Neural progenitor cell (in vitro differentiated cells): ENCODE data around the gene ZNF658.
"Not testable (repeated sequence)": the region's sequence is repeated elsewhere in the genome, so short reads cannot be mapped to it uniquely, and the experiment has no call there.

Experiments
- CTCF ChIP-seq: fragments of 200-600 bp; sonication (generic); IDR thresholded peaks from 2 replicates; pipeline ENCODE4 v1.5.1; 2017; ENCODE audit warnings: antibody characterized with exemption, mild to moderate bottlenecking
- EZH2phosphoT487 ChIP-seq: fragments of 200-600 bp; sonication (generic); IDR thresholded peaks from 2 replicates; pipeline ENCODE4 v1.6.1; 2017; ENCODE audit warnings: antibody characterized with exemption

GRCh38 chr9:66880605-66881004, 19.9 kb upstream of the ZNF658 start:
- TF ChIP-seq CTCF, EZH2phosphoT487: not testable (repeated sequence)
